ENCODE data around the gene OASL. TPM values are rescaled to one million over a fixed set of nuclear protein-coding genes. Genes with fewer than 3 reads are reported as not detected.
A peak's percentile ranks its signal among the peaks of the same experiment; 100 is the strongest.

The OASL gene
- total RNA-seq, 1 donor from 2014 or later: 0.79 TPM

GRCh38 chr12:121060149-121061001 lies 21.3 kb upstream of the OASL start:
- DNase-seq (ENCODE audit: low read depth) (peak; percentile 35), FAIRE-seq (no peak)
- Histone ChIP-seq H3K4me3 (ENCODE audit: low read depth, low read length) (no peak overlapping the region), H3K27me3 (ENCODE audit: control insufficient read depth, insufficient read depth, low read length) (peaks cover 2% of the 10 kb centered on the region), H3K36me3 (ENCODE audit: control insufficient read depth, insufficient read depth, low read length) (no peaks in the 10 kb centered on the region)
- peak; percentile 33 for TF ChIP-seq CTCF (IDR thresholded peaks at IDR 0.05; ENCODE audit: insufficient read depth, low read length, severe bottlenecking)

GRCh38 chr12:121059031-121059898 lies 20.2 kb upstream of the OASL start:
- Histone ChIP-seq H3K36me3 (ENCODE audit: control insufficient read depth, insufficient read depth, low read length) (no peaks in the 10 kb centered on the region), H3K27me3 (ENCODE audit: control insufficient read depth, insufficient read depth, low read length) (peaks cover 2% of the 10 kb centered on the region), H3K4me3 (ENCODE audit: low read depth, low read length) (no peak overlapping the region)
- no peak for DNase-seq (ENCODE audit: low read depth)
- no peak for FAIRE-seq
- TF ChIP-seq CTCF (IDR thresholded peaks at IDR 0.05; ENCODE audit: insufficient read depth, low read length, severe bottlenecking): no peak

GRCh38 chr12:121057794-121058193 lies 18.7 kb upstream of the OASL start:
- DNase-seq (ENCODE audit: low read depth) (no peak), FAIRE-seq (no peak)
- H3K4me3 ChIP-seq (ENCODE audit: low read depth, low read length): no peak overlapping the region
- H3K27me3 ChIP-seq (ENCODE audit: control insufficient read depth, insufficient read depth, low read length): peaks cover 2% of the 10 kb centered on the region
- H3K36me3 ChIP-seq (ENCODE audit: control insufficient read depth, insufficient read depth, low read length): no peaks in the 10 kb centered on the region
- TF ChIP-seq CTCF (IDR thresholded peaks at IDR 0.05; ENCODE audit: insufficient read depth, low read length, severe bottlenecking): no peak

- no peak for TF ChIP-seq CTCF (IDR thresholded peaks at IDR 0.05; ENCODE audit: insufficient read depth, low read length, severe bottlenecking)
- FAIRE-seq: peak; percentile 84
- Histone ChIP-seq H3K36me3 (ENCODE audit: control insufficient read depth, insufficient read depth, low read length) (no peaks in the 10 kb centered on the region), H3K27me3 (ENCODE audit: control insufficient read depth, insufficient read depth, low read length) (peaks cover 2% of the 10 kb centered on the region), H3K4me3 (ENCODE audit: low read depth, low read length) (no peak overlapping the region)
- no peak for DNase-seq (ENCODE audit: low read depth)
Observed at GRCh38 chr12:121053706-121054105, 14.7 kb upstream of the OASL start.

GRCh38 chr12:121050725-121051124 lies 11.7 kb upstream of the OASL start:
- H3K27me3 ChIP-seq (ENCODE audit: control insufficient read depth, insufficient read depth, low read length): no peaks in the 10 kb centered on the region
- FAIRE-seq (no peak), DNase-seq (ENCODE audit: low read depth) (no peak)
- no peak for TF ChIP-seq CTCF (IDR thresholded peaks at IDR 0.05; ENCODE audit: insufficient read depth, low read length, severe bottlenecking)
- no peaks in the 10 kb centered on the region for H3K36me3 ChIP-seq (ENCODE audit: control insufficient read depth, insufficient read depth, low read length)
- no peak overlapping the region for H3K4me3 ChIP-seq (ENCODE audit: low read depth, low read length)
